C4-2B (cell line): ENCODE data around the gene DHX34.
"Not testable (repeated sequence)": the region's sequence is repeated elsewhere in the genome, so short reads cannot be mapped to it uniquely, and the experiment has no call there.

ENCODE experiments used
- H3K27ac ChIP-seq: fragments of 450-650 bp; 2 replicates; pipeline ENCODE4 v1.5.1; 2017
- CTCF ChIP-seq: fragments of 450-650 bp; conservative IDR thresholded peaks from 2 replicates; pipeline ENCODE4 v1.5.1; 2017; ENCODE audit warnings: mild to moderate bottlenecking
- ZFX ChIP-seq: fragments of 450-650 bp; IDR thresholded peaks from 2 replicates; pipeline ENCODE4 v1.6.1; 2017

Gene DHX34

DNA sequence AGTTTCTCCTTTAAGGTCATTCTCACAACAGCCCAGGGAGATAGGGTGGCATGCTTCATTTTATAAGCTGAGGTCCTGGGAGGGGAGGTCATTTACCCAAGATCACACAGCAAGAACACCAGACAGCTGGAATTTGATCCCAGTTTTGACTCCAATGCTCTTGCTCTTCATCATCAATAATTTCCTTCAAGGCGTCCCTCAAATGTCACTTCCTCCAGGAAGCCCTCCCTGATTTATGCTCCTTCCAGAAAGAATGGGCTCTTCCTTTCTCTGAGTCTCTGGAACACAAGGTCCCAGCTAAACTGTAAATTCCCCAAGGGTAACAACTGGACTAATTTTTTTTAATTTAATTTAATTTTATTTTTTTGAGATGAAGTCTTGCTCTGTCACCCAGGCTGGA lies 4.7 kb upstream of the DHX34 start:
- TF ChIP-seq ZFX (no peak), CTCF (no peak)
- H3K27ac ChIP-seq, result no peak overlapping the region

DNA sequence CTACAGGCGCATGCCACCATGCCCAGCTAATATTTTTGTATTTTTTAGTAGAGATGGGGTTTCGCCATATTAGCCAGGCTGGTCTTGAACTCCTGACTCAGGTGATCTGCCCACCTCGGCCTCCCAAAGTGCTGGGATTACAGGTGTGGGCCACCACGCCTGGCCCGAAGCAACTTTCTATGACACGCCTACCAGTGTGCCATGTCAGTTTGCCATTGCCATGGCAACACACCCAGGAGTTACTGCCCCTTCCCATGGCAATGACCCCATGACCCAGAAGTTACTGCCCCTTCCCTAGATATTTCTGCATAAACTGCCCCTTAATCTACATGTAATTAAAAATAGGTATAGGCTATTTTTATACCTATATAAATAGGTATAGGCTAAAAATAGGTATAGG lies 3.1 kb upstream of the DHX34 start:
- H3K27ac ChIP-seq, result not testable (repeated sequence)

GRCh38 chr19:47350630-47351029 lies 1.5 kb downstream of the DHX34 start:
- TF ChIP-seq ZFX (no peak), CTCF (no peak)

GRCh38 chr19:47351548-47351947 lies 2.4 kb downstream of the DHX34 start:
- TF ChIP-seq ZFX (no peak), CTCF (no peak)
- H3K27ac ChIP-seq, result no peak overlapping the region

More at GRCh38 chr19:47350630-47351029, 1.5 kb downstream of the DHX34 start:
- H3K27ac ChIP-seq, result no peak overlapping the region

GRCh38 chr19:47352095-47352494 lies 3.0 kb downstream of the DHX34 start:
- no peak overlapping the region for H3K27ac ChIP-seq
- no peak for TF ChIP-seq CTCF
- no peak for TF ChIP-seq ZFX

GRCh38 chr19:47353307-47353712 lies 4.2 kb downstream of the DHX34 start:
- no peak overlapping the region for H3K27ac ChIP-seq
- TF ChIP-seq ZFX, result no peak
- no peak for TF ChIP-seq CTCF

- no peak overlapping the region for H3K27ac ChIP-seq
- TF ChIP-seq CTCF (no peak), ZFX (no peak)
These were observed 7.8 kb downstream of the DHX34 start for GRCh38 chr19:47356900-47357299.

- no peak overlapping the region for H3K27ac ChIP-seq
- TF ChIP-seq ZFX (no peak), CTCF (no peak; the same call in 1 of the 2 replicates)
These were observed 8.9 kb downstream of the DHX34 start for GRCh38 chr19:47357788-47358680.
